ENCODE results near the gene VAT1L.

Gene VAT1L

GRCh38 chr16:77912617-77913016 is 124.3 kb downstream of the VAT1L start:
- no peak overlapping the region for H3K27ac ChIP-seq (ENCODE audit: low read depth, low read length, severe bottlenecking)
- H3K4me3 ChIP-seq (ENCODE audit: extremely low read depth, insufficient read depth, low read length, poor library complexity, severe bottlenecking) = no peak overlapping the region
- no peaks in the 10 kb centered on the region for H3K9me3 ChIP-seq (ENCODE audit: control insufficient read depth, low read length)
- 65 to 86% methylated on average over 2 of the region's 4 CpGs for WGBS, 2 experiments (ENCODE audit: insufficient coverage in 2 of 2)
- peaks cover 3% of the 10 kb centered on the region for H3K4me1 ChIP-seq (ENCODE audit: control insufficient read depth, insufficient read depth, low read length, poor library complexity, severe bottlenecking)
- H3K36me3 ChIP-seq (ENCODE audit: control insufficient read depth, insufficient read depth, low read length) = no peaks in the 10 kb centered on the region

- Histone ChIP-seq H3K36me3 (ENCODE audit: control insufficient read depth, insufficient read depth, low read length) (no peaks in the 10 kb centered on the region), H3K9me3 (ENCODE audit: control insufficient read depth, low read length) (no peaks in the 10 kb centered on the region), H3K27ac (ENCODE audit: low read depth, low read length, severe bottlenecking) (no peak overlapping the region), H3K4me3 (ENCODE audit: extremely low read depth, insufficient read depth, low read length, poor library complexity, severe bottlenecking) (no peak overlapping the region), H3K4me1 (ENCODE audit: control insufficient read depth, insufficient read depth, low read length, poor library complexity, severe bottlenecking) (peaks cover 12% of the 10 kb centered on the region)
- 67 to 80% methylated on average over 1 of the region's 2 CpGs for WGBS, 2 experiments (ENCODE audit: insufficient coverage in 2 of 2)
Observed at GRCh38 chr16:77913738-77914253, 125.4 kb downstream of the VAT1L start.

GRCh38 chr16:77916111-77916510 is 127.7 kb downstream of the VAT1L start:
- WGBS, 2 experiments (ENCODE audit: insufficient coverage in 2 of 2) = 91 to 94% methylated on average over 6 of the region's 9 CpGs

DNA sequence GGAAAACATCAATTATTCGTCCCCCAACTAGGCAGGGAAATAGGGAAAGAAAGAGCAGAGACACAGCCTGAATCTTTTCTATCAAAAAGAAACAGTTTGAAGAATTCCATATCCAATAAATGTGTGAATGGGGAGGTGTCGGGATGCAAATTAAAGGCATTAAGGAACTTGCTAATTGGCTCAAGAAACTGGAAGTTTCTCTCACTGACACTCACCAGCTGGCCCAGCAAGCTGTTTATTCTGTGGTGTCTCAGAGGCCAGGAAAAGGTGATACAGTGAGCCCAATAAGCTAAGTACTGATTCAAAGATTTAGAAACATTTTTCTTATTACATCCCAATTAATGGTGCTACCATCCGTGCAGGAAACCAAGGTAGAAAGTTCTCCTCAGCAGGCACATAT is 129.6 kb downstream of the VAT1L start:
- 84 to 93% methylated on average over 1 to 2 of the region's 3 CpGs for WGBS, 2 experiments (ENCODE audit: insufficient coverage in 2 of 2)
- Histone ChIP-seq H3K36me3 (ENCODE audit: control insufficient read depth, insufficient read depth, low read length) (no peaks in the 10 kb centered on the region), H3K4me3 (ENCODE audit: extremely low read depth, insufficient read depth, low read length, poor library complexity, severe bottlenecking) (no peak overlapping the region), H3K4me1 (ENCODE audit: control insufficient read depth, insufficient read depth, low read length, poor library complexity, severe bottlenecking) (peaks cover 25% of the 10 kb centered on the region), H3K27ac (ENCODE audit: low read depth, low read length, severe bottlenecking) (no peak overlapping the region), H3K9me3 (ENCODE audit: control insufficient read depth, low read length) (no peaks in the 10 kb centered on the region)

More at GRCh38 chr16:77916111-77916510, 127.7 kb downstream of the VAT1L start:
- Histone ChIP-seq H3K4me1 (ENCODE audit: control insufficient read depth, insufficient read depth, low read length, poor library complexity, severe bottlenecking) (peaks cover 25% of the 10 kb centered on the region), H3K9me3 (ENCODE audit: control insufficient read depth, low read length) (no peaks in the 10 kb centered on the region), H3K27ac (ENCODE audit: low read depth, low read length, severe bottlenecking) (no peak overlapping the region), H3K4me3 (ENCODE audit: extremely low read depth, insufficient read depth, low read length, poor library complexity, severe bottlenecking) (no peak overlapping the region), H3K36me3 (ENCODE audit: control insufficient read depth, insufficient read depth, low read length) (no peaks in the 10 kb centered on the region)

DNA sequence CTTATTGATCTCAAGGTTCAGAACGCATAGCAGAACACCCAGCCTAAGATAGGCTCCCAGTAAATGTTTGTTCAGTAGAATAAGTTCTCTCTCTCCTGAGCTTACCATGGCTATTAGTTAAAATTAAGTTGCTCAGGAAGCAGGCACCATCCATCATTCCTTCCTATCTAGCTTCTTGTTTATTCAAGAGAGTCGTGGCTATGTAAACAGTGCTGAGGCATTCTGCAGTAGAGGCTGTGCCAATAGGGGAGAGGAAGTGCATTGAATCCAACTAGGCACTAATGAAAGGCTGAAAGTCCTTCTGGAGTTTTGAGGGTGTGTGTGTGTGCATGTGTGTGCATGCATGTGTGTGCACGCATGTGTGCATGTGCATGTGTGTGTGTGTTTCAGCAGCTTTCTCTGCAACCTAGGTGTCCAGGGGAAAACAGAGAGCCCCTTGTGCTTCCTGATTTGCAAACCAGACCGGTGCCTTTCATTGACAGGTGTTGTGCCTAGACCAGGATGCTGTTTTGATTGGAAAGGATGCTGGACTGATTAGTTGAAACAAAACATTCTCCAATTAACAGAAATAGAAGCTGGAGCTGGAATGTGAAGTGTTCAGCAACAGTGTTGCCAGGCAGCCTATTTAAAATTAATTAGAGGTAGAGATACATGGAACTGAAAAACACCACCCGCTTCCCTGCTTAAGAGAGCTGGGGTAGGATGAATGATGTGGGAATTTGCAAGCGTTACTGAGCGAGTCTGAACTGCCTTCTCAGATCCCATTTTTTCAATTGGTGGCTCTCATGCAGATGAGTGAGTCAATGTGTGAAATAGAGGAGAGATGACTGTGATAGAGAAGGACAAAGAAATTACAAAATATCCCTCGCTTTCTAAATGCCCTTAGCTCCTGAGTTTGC is 130.7 kb downstream of the VAT1L start:
- no peak overlapping the region for H3K4me3 ChIP-seq (ENCODE audit: extremely low read depth, insufficient read depth, low read length, poor library complexity, severe bottlenecking)
- H3K4me1 ChIP-seq (ENCODE audit: control insufficient read depth, insufficient read depth, low read length, poor library complexity, severe bottlenecking) = peaks cover 25% of the 10 kb centered on the region
- H3K9me3 ChIP-seq (ENCODE audit: control insufficient read depth, low read length) = no peaks in the 10 kb centered on the region
- H3K36me3 ChIP-seq (ENCODE audit: control insufficient read depth, insufficient read depth, low read length) = no peaks in the 10 kb centered on the region
- WGBS, 2 experiments (ENCODE audit: insufficient coverage in 2 of 2) = 86% methylated on average over 4 to 5 of the region's 8 CpGs
- H3K27ac ChIP-seq (ENCODE audit: low read depth, low read length, severe bottlenecking) = peak overlapping the region; percentile 50

DNA sequence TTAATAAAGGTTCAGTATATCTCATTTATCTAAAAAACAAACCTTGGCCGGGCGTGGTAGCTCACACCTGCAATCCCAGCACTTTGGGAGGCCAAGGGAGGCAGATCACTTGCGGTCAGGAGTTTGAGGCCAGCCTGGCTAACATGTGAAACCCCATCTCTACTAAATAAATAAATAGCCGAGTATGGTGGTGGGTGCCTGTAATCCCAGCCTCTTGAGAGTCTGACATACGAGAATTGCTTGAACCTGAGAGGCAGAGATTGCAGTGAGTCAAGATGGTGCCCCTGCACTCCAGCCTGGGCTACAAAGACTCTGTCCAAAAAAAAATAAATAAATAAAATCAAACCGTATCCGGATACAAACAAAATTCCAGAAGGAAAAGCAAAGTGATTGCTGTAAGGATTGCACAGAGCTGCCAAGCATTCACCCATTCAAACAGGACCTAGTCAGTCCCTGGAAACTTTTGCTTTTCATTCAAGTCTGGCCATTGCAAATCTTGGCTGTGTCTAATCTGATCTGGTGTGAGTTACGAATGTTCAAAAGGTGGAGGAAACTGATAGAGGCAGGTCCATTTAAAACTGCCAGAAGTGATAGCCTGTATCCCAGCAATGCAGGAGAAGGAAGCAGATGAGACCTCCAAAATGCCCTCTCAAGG is 131.5 kb downstream of the VAT1L start:
- H3K4me3 ChIP-seq (ENCODE audit: extremely low read depth, insufficient read depth, low read length, poor library complexity, severe bottlenecking) = no peak overlapping the region
- peaks cover 25% of the 10 kb centered on the region for H3K4me1 ChIP-seq (ENCODE audit: control insufficient read depth, insufficient read depth, low read length, poor library complexity, severe bottlenecking)
- WGBS, 2 experiments (ENCODE audit: insufficient coverage in 2 of 2) = 92 to 98% methylated on average over 7 of the region's 8 CpGs
- no peaks in the 10 kb centered on the region for H3K36me3 ChIP-seq (ENCODE audit: control insufficient read depth, insufficient read depth, low read length)
- no peaks in the 10 kb centered on the region for H3K9me3 ChIP-seq (ENCODE audit: control insufficient read depth, low read length)
- H3K27ac ChIP-seq (ENCODE audit: low read depth, low read length, severe bottlenecking) = peak overlapping the region; percentile 19

DNA sequence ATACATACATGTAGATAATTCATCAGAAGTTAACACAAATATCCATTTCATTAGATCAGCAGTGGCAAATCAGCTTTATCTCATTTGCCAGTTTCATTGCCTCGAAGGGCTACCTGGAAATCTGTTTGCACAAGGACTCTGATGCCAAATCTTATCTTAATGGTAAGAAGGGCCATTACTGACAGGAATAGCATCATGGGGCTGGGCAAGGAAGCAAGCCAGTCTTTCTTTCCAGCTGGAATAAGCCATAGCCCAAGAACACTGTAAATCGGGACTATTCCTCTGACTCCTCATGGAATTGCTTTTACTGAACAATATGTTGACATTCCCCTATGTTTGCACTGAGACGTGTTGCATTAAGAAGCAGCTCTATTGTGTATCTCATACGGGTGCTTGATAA is 132.6 kb downstream of the VAT1L start:
- WGBS, 2 experiments (ENCODE audit: insufficient coverage in 2 of 2) = 87 to 95% methylated on average over 3 to 4 of the region's 4 CpGs
- peaks cover 25% of the 10 kb centered on the region for H3K4me1 ChIP-seq (ENCODE audit: control insufficient read depth, insufficient read depth, low read length, poor library complexity, severe bottlenecking)

DNA sequence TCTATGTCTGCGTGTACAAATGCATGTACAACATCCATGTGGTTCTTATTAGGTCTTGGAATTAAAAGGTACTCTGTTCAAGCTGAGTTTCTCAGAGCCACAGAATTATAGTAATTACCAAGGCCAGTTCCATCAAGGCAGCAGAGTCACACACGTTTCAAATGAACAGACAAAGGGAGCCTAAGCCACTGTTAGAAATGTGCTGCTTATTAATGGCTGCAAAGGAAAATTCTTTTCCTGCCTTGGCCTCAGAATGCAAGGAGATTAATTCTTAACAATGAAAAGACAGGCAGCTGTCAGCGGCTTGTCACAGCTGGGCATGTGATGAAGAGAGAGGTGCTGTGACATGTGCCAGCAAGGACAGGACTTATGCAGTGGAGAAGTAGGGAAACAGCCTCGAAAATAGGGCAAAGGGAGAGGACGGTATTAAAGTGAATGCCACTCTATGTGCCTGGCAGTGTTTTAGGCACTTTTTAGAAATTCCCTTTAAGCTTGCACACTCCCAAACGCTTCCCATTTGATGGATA is 133.9 kb downstream of the VAT1L start:
- Histone ChIP-seq H3K9me3 (ENCODE audit: control insufficient read depth, low read length) (no peaks in the 10 kb centered on the region), H3K4me1 (ENCODE audit: control insufficient read depth, insufficient read depth, low read length, poor library complexity, severe bottlenecking) (peaks cover 25% of the 10 kb centered on the region), H3K27ac (ENCODE audit: low read depth, low read length, severe bottlenecking) (no peak overlapping the region), H3K36me3 (ENCODE audit: control insufficient read depth, insufficient read depth, low read length) (no peaks in the 10 kb centered on the region), H3K4me3 (ENCODE audit: extremely low read depth, insufficient read depth, low read length, poor library complexity, severe bottlenecking) (no peak overlapping the region)
- 81 to 86% methylated on average over 6 of the region's 6 CpGs for WGBS, 2 experiments (ENCODE audit: insufficient coverage in 2 of 2)

More for the DNA sequence above, 132.6 kb downstream of the VAT1L start:
- no peak overlapping the region for H3K4me3 ChIP-seq (ENCODE audit: extremely low read depth, insufficient read depth, low read length, poor library complexity, severe bottlenecking)
- H3K9me3 ChIP-seq (ENCODE audit: control insufficient read depth, low read length) = no peaks in the 10 kb centered on the region
- no peak overlapping the region for H3K27ac ChIP-seq (ENCODE audit: low read depth, low read length, severe bottlenecking)
- no peaks in the 10 kb centered on the region for H3K36me3 ChIP-seq (ENCODE audit: control insufficient read depth, insufficient read depth, low read length)

DNA sequence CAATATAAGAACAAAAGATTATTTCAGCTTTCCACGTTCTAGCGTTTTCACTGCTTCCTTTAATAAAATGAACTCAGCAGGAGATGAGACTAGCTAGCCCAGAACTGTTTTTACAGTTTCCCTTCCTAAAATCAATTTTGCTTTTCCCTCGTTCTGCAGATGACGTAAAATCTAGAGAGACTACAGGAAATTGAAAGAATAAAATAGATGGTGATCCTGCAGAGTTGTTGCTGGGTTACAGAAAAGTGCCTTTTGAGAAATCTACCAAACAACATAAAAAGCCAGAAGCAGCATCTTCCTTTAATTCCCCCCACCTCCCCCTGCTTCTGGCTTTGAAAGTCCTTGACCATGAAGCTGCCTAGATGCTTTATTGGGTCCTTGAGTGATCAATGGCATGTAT is 137.2 kb downstream of the VAT1L start:
- Histone ChIP-seq H3K36me3 (ENCODE audit: control insufficient read depth, insufficient read depth, low read length) (no peaks in the 10 kb centered on the region), H3K4me1 (ENCODE audit: control insufficient read depth, insufficient read depth, low read length, poor library complexity, severe bottlenecking) (no peaks in the 10 kb centered on the region), H3K27ac (ENCODE audit: low read depth, low read length, severe bottlenecking) (no peak overlapping the region), H3K9me3 (ENCODE audit: control insufficient read depth, low read length) (no peaks in the 10 kb centered on the region), H3K4me3 (ENCODE audit: extremely low read depth, insufficient read depth, low read length, poor library complexity, severe bottlenecking) (no peak overlapping the region)
- 86 to 94% methylated on average over 2 to 4 of the region's 4 CpGs for WGBS, 2 experiments (ENCODE audit: insufficient coverage in 2 of 2)

- Histone ChIP-seq H3K36me3 (ENCODE audit: control insufficient read depth, insufficient read depth, low read length) (no peaks in the 10 kb centered on the region), H3K27ac (ENCODE audit: low read depth, low read length, severe bottlenecking) (no peak overlapping the region), H3K4me3 (ENCODE audit: extremely low read depth, insufficient read depth, low read length, poor library complexity, severe bottlenecking) (no peak overlapping the region), H3K4me1 (ENCODE audit: control insufficient read depth, insufficient read depth, low read length, poor library complexity, severe bottlenecking) (peaks cover 3% of the 10 kb centered on the region), H3K9me3 (ENCODE audit: control insufficient read depth, low read length) (no peaks in the 10 kb centered on the region)
Observed at GRCh38 chr16:77928096-77928495, 139.7 kb downstream of the VAT1L start.

Data from mesodermal cell (in vitro differentiated cells).